Gastrocnemius medialis (tissue), 4 donors: ENCODE measurements around the gene RRAS2. TPM values are rescaled to one million over a fixed set of nuclear protein-coding genes. Genes with fewer than 3 reads are reported as not detected.

ENCODE experiments used
- ATAC-seq, 2 donors: fragments of 150-250 bp; one replicate each; pipeline ENCODE4 v1.9.1; 2016
- DNase-seq, 2 donors: peaks; one replicate each; pipeline ENCODE4 v3.0.0-alpha.2; 2019
- H3K27ac ChIP-seq, 4 donors: fragments of 200-600 bp; sonication (generic); 1 replicate in 1 of 4; 2 replicates in 3 of 4; pipeline ENCODE4 v1.5.1; 2016 to 2018; ENCODE audit warnings: mild to moderate bottlenecking in 2 of 4, moderate library complexity in 1 of 4
- H3K27me3 ChIP-seq, 3 donors: fragments of 200-600 bp; sonication (generic) in 2 of 3; 1 replicate in 1 of 3; 2 replicates in 2 of 3; pipeline versions ENCODE4 v1.5.1 to v1.6.0; 2016 to 2019; ENCODE audit warnings: mild to moderate bottlenecking in 1 of 3, moderate library complexity in 1 of 3
- H3K36me3 ChIP-seq, 2 donors: fragments of 200-600 bp; sonication (generic) in 1 of 2; one replicate each; pipeline ENCODE4 v1.5.1; 2017 to 2018
- H3K4me1 ChIP-seq, 2 donors: fragments of 200-600 bp; sonication (generic) in 1 of 2; one replicate each; pipeline ENCODE4 v1.5.1; 2016 to 2017; ENCODE audit warnings: mild to moderate bottlenecking in 2 of 2
- H3K4me3 ChIP-seq, 4 donors: fragments of 200-600 bp; sonication (generic) in 3 of 4; 1 replicate in 1 of 4; 2 replicates in 3 of 4; pipeline ENCODE4 v1.5.1; 2016 to 2019; ENCODE audit warnings: mild to moderate bottlenecking in 2 of 4
- H3K9me3 ChIP-seq, 3 donors: fragments of 200-600 bp; sonication (generic) in 2 of 3; 1 replicate in 1 of 3; 2 replicates in 2 of 3; pipeline ENCODE4 v1.5.1; 2016 to 2019
- CTCF ChIP-seq, 5 experiments: fragments of 450-650 bp in 3 of 5; fragments of 200-600 bp in 2 of 5; sonication (generic) in 2 of 5; IDR thresholded peaks in 4 of 5; conservative IDR thresholded peaks in 1 of 5; 1 replicate in 4 of 5; 2 replicates in 1 of 5; pipeline ENCODE4 v1.5.1; 2016 to 2019; ENCODE audit warnings: antibody characterized with exemption in 5 of 5, mild to moderate bottlenecking in 3 of 5, moderate library complexity in 3 of 5
- POLR2A ChIP-seq, 2 donors: fragments of 450-650 bp; IDR thresholded peaks; one replicate each; pipeline ENCODE4 v1.6.1; 2017; ENCODE audit warnings: antibody characterized with exemption in 2 of 2, mild to moderate bottlenecking in 2 of 2, moderate library complexity in 2 of 2
- in situ Hi-C, 4 donors: fragments of 200-750 bp; cut with MboI; loops; one replicate each; pipeline versions ENCODE4 v1.15.0 to v1.8.0; 2017; ENCODE audit warnings: low sequenced_read_pairs in 4 of 4
- intact Hi-C: fragments of 100-400 bp; cut with DNase I; formaldehyde crosslinking; loops from one replicate; pipeline ENCODE4 v1.15.1; 2023; ENCODE audit warnings: low total_unique reads
- total RNA-seq, 4 donors: library from RNA; depleted of rRNA; stranded (reverse); fragments of >200 nt; gene quantifications; one replicate each; pipeline versions ENCODE4 v1.1.0 to v1.2.3, GENCODE V29; 2016

The RRAS2 gene
- total RNA-seq, 4 donors from 2014 or later = 52.8 to 81.9 (median 59.8) TPM

DNA sequence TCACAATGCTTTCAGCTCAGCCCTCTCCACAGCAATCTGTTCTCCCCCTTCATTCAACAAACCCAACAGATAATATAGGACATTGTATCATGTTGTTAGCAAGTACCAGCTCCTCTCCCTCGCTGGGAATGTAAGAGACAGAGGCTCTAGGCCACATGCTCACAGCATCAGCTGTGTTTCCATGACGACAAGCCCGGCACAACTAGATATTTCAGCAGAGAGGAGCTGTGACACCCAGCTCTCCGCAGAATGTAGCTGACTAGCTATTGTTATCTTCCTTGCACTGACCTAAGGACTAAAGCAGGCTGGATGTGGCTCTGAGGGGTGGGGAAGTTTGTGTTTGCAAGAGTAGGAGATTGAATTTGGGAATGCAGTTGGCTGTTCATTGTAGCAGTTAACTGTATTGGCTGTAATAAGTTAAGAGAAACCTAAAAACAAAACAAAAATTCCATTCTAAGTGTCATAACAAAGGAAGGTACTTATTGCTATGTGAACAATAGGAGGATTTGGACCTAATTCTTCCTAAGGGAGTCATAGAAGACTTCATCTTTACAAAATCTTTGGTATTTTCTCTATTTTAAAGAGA is 28.0 kb upstream of the RRAS2 start:
- no peak for DNase-seq
- intact Hi-C loops = no loop called here
- Histone ChIP-seq H3K27ac (no peak overlapping the region), H3K9me3 (no peaks in the 10 kb centered on the region), H3K36me3 (no peaks in the 10 kb centered on the region), H3K4me3 (no peak overlapping the region), H3K4me1 (no peaks in the 10 kb centered on the region), H3K27me3 (no peaks in the 10 kb centered on the region)
- in situ Hi-C loops = no loop called here
- ATAC-seq = no peak
- no peak for TF ChIP-seq CTCF (IDR thresholded peaks at IDR 0.05 in 4 of 5, conservative IDR thresholded peaks at IDR 0.05 in 1 of 5)
- no peak for TF ChIP-seq POLR2A (IDR thresholded peaks at IDR 0.05)

- DNase-seq (no peak), ATAC-seq (no peak)
- no peaks in the 10 kb centered on the region for H3K9me3 ChIP-seq
- no peaks in the 10 kb centered on the region for H3K27me3 ChIP-seq
- H3K4me3 ChIP-seq = no peak overlapping the region
- H3K4me1 ChIP-seq = peaks cover 0 to under 1% of the 10 kb centered on the region in 2 donors
- H3K36me3 ChIP-seq = no peaks in the 10 kb centered on the region
- intact Hi-C loops = no loop called here
- H3K27ac ChIP-seq = no peak overlapping the region
- TF ChIP-seq CTCF (IDR thresholded peaks at IDR 0.05 in 4 of 5, conservative IDR thresholded peaks at IDR 0.05 in 1 of 5) (no peak), POLR2A (IDR thresholded peaks at IDR 0.05) (no peak)
- in situ Hi-C loops = no loop called here
These were observed 27.1 kb upstream of the RRAS2 start for GRCh38 chr11:14386081-14386480.

GRCh38 chr11:14384338-14384737 is 25.4 kb upstream of the RRAS2 start:
- in situ Hi-C loops = no loop called here
- ATAC-seq (no peak), DNase-seq (no peak)
- no peak overlapping the region for H3K27ac ChIP-seq
- peaks cover 0 to 5% of the 10 kb centered on the region in 2 donors for H3K4me1 ChIP-seq
- no peak for TF ChIP-seq CTCF (IDR thresholded peaks at IDR 0.05 in 4 of 5, conservative IDR thresholded peaks at IDR 0.05 in 1 of 5)
- TF ChIP-seq POLR2A (IDR thresholded peaks at IDR 0.05) = no peak
- intact Hi-C loops = no loop called here
- H3K27me3 ChIP-seq = no peaks in the 10 kb centered on the region
- H3K9me3 ChIP-seq = no peaks in the 10 kb centered on the region
- no peaks in the 10 kb centered on the region for H3K36me3 ChIP-seq
- no peak overlapping the region for H3K4me3 ChIP-seq

DNA sequence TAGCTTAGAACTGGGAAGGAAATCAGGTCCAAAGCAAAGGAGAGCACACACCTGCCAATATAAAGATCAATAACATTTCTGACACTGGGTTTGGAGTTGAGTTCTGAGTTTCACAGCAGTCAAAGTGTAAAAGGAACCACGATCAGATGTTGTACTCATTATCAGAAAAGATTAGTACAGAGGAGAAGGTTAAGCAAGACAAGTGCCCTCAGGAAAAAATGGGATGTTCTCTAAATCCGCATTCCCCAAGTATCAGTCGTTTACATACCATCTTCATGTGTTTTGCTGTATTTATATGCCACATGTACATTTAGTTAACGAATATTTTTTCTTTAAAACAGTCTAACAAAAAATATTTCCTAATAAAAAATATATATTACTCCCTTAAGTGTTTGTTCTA is 23.0 kb upstream of the RRAS2 start:
- intact Hi-C loops (loop anchor here (1.0 to 2.0 kb wide), 2 partner anchors 36 to 41 kb away; no protein-coding TSS in a partner anchor), in situ Hi-C loops (no loop called here)
- TF ChIP-seq CTCF (IDR thresholded peaks at IDR 0.05 in 4 of 5, conservative IDR thresholded peaks at IDR 0.05 in 1 of 5) (no peak), POLR2A (IDR thresholded peaks at IDR 0.05) (no peak)
- Histone ChIP-seq H3K27ac (peak overlapping the region; percentile 82 to 86 (median 85)), H3K9me3 (no peaks in the 10 kb centered on the region), H3K4me1 (peaks cover 0 to 5% of the 10 kb centered on the region in 2 donors), H3K27me3 (no peaks in the 10 kb centered on the region), H3K4me3 (no peak overlapping the region), H3K36me3 (no peaks in the 10 kb centered on the region)
- DNase-seq (no peak), ATAC-seq (no peak)
